IPS-20b (cell line): ENCODE results near the gene ARHGAP6.
"Not testable (repeated sequence)": the region's sequence is repeated elsewhere in the genome, so short reads cannot be mapped to it uniquely, and the experiment has no call there.

ENCODE experiments used
- H3K27ac ChIP-seq: one replicate; pipeline ENCODE4 v1.5.1; 2013; ENCODE audit warnings: low read length
- H3K27me3 ChIP-seq: 2 replicates; pipeline ENCODE4 v1.6.1; 2013; ENCODE audit warnings: mild to moderate bottlenecking, low read length, inconsistent platforms; ENCODE audit not compliant: insufficient read depth
- H3K36me3 ChIP-seq: 2 replicates; pipeline ENCODE4 v1.6.1; 2013; ENCODE audit warnings: low read depth, mild to moderate bottlenecking, inconsistent platforms, low read length, moderate library complexity; ENCODE audit not compliant: insufficient read depth
- H3K4me1 ChIP-seq: 2 replicates; pipeline ENCODE4 v1.6.1; 2013; ENCODE audit warnings: mild to moderate bottlenecking, control low read depth, inconsistent platforms, low read length, moderate library complexity; ENCODE audit not compliant: insufficient read depth
- H3K4me3 ChIP-seq: 2 replicates; pipeline ENCODE4 v1.5.1; 2013; ENCODE audit warnings: mild to moderate bottlenecking, low read length, inconsistent platforms
- H3K9ac ChIP-seq: 2 replicates; pipeline ENCODE4 v1.6.1; 2013; ENCODE audit warnings: low read depth, mild to moderate bottlenecking, inconsistent platforms, low read length, moderate library complexity
- H3K9me3 ChIP-seq: 2 replicates; pipeline ENCODE4 v1.6.1; 2013; ENCODE audit warnings: mild to moderate bottlenecking, low read depth, low read length, inconsistent platforms; ENCODE audit not compliant: insufficient read depth

The ARHGAP6 gene

GRCh38 chrX:11235377-11235776 is 430.3 kb downstream of the ARHGAP6 start:
- not testable (repeated sequence) for H3K36me3 ChIP-seq, H3K9ac ChIP-seq, H3K4me1 ChIP-seq, H3K9me3 ChIP-seq, H3K27ac ChIP-seq, H3K4me3 ChIP-seq, H3K27me3 ChIP-seq

GRCh38 chrX:11215191-11215921 is 450.4 kb downstream of the ARHGAP6 start:
- H3K36me3 ChIP-seq: no peaks in the 10 kb centered on the region
- H3K4me1 ChIP-seq: no peaks in the 10 kb centered on the region
- no peak overlapping the region for H3K9ac ChIP-seq
- H3K27me3 ChIP-seq: no peaks in the 10 kb centered on the region
- H3K27ac ChIP-seq: no peak overlapping the region
- H3K9me3 ChIP-seq: no peaks in the 10 kb centered on the region
- H3K4me3 ChIP-seq: no peak overlapping the region

DNA sequence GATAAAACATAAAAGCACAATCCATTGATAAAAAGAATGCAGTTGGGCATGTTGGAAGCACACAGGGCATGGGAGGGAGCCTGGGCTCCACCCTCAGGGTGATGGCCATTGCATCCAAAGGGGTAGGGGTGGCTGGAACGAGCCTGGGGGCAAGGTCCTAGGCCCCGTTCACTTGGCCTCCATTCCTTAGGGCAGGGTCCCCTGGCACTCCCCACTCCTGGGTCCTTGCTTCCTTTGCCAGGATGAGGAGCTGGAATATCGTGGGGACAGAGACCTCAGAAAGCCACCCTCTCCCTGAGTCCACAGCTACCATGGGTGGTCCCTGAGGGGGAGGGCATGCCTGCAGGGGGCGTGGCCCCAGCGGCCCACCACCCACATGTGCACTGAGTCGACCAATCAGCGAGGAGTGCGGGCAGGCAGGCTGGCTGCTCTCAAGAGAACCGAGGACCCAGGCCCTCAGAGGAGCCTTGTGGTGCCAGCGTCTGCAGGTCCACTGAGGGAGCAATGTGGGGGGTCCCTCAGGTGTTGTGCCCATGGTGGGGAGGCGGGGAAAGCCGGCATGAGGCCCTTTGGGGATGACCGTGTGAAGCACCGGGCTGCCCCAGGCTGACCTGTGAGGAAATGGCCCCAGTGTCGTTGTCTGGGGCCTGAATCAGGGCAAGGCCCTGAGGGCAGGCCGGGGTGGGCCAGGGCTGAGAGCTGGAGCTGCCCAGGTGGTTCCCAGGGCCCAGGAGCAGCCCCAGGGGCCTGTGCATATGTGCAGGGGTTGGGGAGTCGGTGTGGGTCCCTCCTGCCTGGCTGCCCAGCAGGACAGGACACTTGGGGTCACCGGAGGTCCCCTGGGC is 451.2 kb downstream of the ARHGAP6 start:
- H3K27ac ChIP-seq: no peak overlapping the region
- H3K9ac ChIP-seq: no peak overlapping the region
- H3K36me3 ChIP-seq: no peaks in the 10 kb centered on the region
- no peaks in the 10 kb centered on the region for H3K4me1 ChIP-seq
- no peaks in the 10 kb centered on the region for H3K9me3 ChIP-seq
- no peak overlapping the region for H3K4me3 ChIP-seq
- H3K27me3 ChIP-seq: no peaks in the 10 kb centered on the region

DNA sequence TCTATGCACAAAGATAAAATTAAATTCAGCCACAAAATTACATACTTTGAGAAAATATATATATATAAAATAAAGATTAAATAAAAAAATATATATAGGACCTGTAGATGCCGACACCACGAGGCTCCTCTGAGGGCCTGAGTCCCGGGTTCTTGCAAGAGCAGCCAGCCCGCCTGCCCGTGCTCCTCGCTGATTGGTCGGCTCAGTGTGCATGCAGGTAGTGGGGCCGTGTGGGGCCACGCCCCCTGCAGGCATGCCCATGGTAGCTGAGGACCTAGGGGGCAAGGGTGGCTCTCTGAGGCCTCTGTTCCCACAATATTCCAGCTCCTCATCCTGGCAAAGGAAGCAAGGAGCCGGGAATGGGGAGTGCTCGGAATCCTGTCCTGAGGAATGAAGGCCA is 453.0 kb downstream of the ARHGAP6 start:
- H3K4me3 ChIP-seq: no peak overlapping the region
- no peaks in the 10 kb centered on the region for H3K36me3 ChIP-seq
- H3K27ac ChIP-seq: no peak overlapping the region
- no peaks in the 10 kb centered on the region for H3K9me3 ChIP-seq
- H3K9ac ChIP-seq: no peak overlapping the region
- no peaks in the 10 kb centered on the region for H3K4me1 ChIP-seq
- no peaks in the 10 kb centered on the region for H3K27me3 ChIP-seq

GRCh38 chrX:11210415-11210801 is 455.3 kb downstream of the ARHGAP6 start:
- no peak overlapping the region for H3K27ac ChIP-seq
- no peaks in the 10 kb centered on the region for H3K9me3 ChIP-seq
- H3K9ac ChIP-seq: no peak overlapping the region
- H3K36me3 ChIP-seq: no peaks in the 10 kb centered on the region
- H3K27me3 ChIP-seq: no peaks in the 10 kb centered on the region
- H3K4me1 ChIP-seq: no peaks in the 10 kb centered on the region
- no peak overlapping the region for H3K4me3 ChIP-seq

DNA sequence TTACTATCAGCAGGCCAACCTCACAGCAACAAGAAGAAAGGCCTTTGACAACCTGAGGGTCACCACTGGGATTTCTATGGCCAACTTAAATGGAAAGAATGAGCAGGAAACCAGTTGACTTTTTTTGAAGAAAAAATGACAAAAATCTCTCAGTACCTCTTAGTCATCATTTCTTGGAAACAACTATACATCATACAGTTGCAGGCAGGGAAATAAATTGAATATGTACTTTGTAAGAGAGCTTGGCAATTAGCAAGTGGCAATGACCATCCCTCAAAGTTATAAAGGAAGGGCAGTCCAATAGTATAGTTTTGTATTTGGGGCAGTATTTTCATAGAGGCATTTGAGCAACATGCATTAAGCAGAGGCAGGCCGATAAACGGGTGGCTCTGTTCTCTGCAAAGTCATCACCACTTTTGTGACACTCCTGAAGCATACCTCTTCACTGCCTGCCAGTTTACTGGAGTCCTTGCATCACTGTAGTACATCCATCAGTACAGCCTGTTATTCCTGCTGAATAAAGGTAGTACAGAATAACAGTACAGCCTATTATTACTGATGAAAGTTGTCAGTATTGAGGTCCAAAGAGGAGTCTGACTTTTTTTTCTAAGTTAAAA is 455.8 kb downstream of the ARHGAP6 start:
- Histone ChIP-seq H3K27me3 (no peaks in the 10 kb centered on the region), H3K36me3 (no peaks in the 10 kb centered on the region), H3K4me3 (no peak overlapping the region), H3K27ac (no peak overlapping the region), H3K9me3 (no peaks in the 10 kb centered on the region), H3K9ac (no peak overlapping the region), H3K4me1 (no peaks in the 10 kb centered on the region)

DNA sequence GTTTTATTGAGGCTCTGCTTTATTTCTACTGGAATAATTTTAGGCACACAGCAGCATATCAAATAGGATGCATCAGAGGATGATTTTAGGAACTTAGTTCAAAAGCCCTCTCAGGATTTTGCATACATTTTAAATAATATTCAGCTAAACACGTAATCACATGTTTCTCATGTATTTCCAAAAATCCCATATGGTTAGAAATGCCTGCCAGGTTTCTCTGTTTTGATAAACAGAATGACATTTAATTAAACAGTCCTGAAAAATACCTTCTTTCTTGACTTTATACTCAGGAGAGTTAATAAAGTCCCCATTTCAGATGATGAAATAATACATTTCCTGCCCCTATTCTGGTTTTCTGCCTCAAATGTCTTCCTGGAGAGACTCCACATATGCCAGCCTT is 459.0 kb downstream of the ARHGAP6 start:
- H3K27me3 ChIP-seq: no peaks in the 10 kb centered on the region

DNA sequence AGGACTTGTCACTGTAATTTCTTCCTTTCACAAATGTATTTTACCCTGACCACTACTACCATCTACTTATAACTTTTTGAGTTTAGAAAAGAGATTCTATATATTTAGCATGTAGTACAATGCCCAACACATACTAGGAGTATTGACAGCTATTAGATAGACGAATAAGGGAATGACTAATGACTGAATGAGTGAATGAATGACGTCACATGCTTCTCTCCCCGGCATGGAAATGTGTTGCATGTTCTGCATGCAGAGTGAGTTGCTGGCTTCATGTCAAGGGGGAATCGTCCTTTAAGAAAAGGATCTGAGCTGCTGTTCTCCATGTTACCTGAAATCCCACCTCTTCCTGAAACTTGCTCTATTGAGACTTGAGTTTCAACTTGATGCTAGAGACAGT is 459.9 kb downstream of the ARHGAP6 start:
- Histone ChIP-seq H3K9me3 (no peaks in the 10 kb centered on the region), H3K9ac (no peak overlapping the region), H3K27ac (no peak overlapping the region), H3K4me1 (no peaks in the 10 kb centered on the region), H3K36me3 (no peaks in the 10 kb centered on the region), H3K4me3 (no peak overlapping the region), H3K27me3 (no peaks in the 10 kb centered on the region)

More for the DNA sequence above, 459.0 kb downstream of the ARHGAP6 start:
- Histone ChIP-seq H3K36me3 (no peaks in the 10 kb centered on the region), H3K9me3 (no peaks in the 10 kb centered on the region), H3K27ac (no peak overlapping the region), H3K4me1 (no peaks in the 10 kb centered on the region), H3K9ac (no peak overlapping the region), H3K4me3 (no peak overlapping the region)

- Histone ChIP-seq H3K9me3 (no peaks in the 10 kb centered on the region), H3K4me3 (no peak overlapping the region), H3K27me3 (no peaks in the 10 kb centered on the region), H3K4me1 (no peaks in the 10 kb centered on the region), H3K36me3 (no peaks in the 10 kb centered on the region), H3K27ac (no peak overlapping the region), H3K9ac (no peak overlapping the region)
Observed at GRCh38 chrX:11197671-11198070, 468.0 kb downstream of the ARHGAP6 start.

- Histone ChIP-seq H3K9ac (no peak overlapping the region), H3K4me1 (no peaks in the 10 kb centered on the region), H3K9me3 (no peaks in the 10 kb centered on the region), H3K36me3 (no peaks in the 10 kb centered on the region), H3K4me3 (no peak overlapping the region), H3K27ac (no peak overlapping the region), H3K27me3 (no peaks in the 10 kb centered on the region)
Observed at GRCh38 chrX:11196476-11196875, 469.2 kb downstream of the ARHGAP6 start.

- H3K4me3 ChIP-seq: no peak overlapping the region
- no peaks in the 10 kb centered on the region for H3K36me3 ChIP-seq
- no peaks in the 10 kb centered on the region for H3K27me3 ChIP-seq
- no peak overlapping the region for H3K27ac ChIP-seq
- H3K9ac ChIP-seq: no peak overlapping the region
- no peaks in the 10 kb centered on the region for H3K4me1 ChIP-seq
- H3K9me3 ChIP-seq: no peaks in the 10 kb centered on the region
Observed at GRCh38 chrX:11193035-11193469, 472.7 kb downstream of the ARHGAP6 start.
